ENCODE measurements around the gene SP1.

- TF ChIP-seq, protein P1, sequence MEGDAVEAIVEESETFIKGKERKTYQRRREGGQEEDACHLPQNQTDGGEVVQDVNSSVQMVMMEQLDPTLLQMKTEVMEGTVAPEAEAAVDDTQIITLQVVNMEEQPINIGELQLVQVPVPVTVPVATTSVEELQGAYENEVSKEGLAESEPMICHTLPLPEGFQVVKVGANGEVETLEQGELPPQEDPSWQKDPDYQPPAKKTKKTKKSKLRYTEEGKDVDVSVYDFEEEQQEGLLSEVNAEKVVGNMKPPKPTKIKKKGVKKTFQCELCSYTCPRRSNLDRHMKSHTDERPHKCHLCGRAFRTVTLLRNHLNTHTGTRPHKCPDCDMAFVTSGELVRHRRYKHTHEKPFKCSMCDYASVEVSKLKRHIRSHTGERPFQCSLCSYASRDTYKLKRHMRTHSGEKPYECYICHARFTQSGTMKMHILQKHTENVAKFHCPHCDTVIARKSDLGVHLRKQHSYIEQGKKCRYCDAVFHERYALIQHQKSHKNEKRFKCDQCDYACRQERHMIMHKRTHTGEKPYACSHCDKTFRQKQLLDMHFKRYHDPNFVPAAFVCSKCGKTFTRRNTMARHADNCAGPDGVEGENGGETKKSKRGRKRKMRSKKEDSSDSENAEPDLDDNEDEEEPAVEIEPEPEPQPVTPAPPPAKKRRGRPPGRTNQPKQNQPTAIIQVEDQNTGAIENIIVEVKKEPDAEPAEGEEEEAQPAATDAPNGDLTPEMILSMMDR (IDR thresholded peaks at IDR 0.05 in 8 of 11, conservative IDR thresholded peaks at IDR 0.05 in 3 of 11) = no peak
- no peak for TF ChIP-seq POLR2A (IDR thresholded peaks at IDR 0.05)
Observed at GRCh38 chr12:53464685-53465418, 84.9 kb downstream of the SP1 start.
